GM21717 (cell line): ENCODE results near the gene LMF1.

Experiments used
- ATAC-seq: cut with Tn5 transposase; IDR thresholded peaks from one replicate; pipeline ENCODE4 v1.9.1; 2021; ENCODE audit warnings: mild to moderate bottlenecking, moderate library complexity; ENCODE audit not compliant: unreplicated experiment

The LMF1 gene

DNA sequence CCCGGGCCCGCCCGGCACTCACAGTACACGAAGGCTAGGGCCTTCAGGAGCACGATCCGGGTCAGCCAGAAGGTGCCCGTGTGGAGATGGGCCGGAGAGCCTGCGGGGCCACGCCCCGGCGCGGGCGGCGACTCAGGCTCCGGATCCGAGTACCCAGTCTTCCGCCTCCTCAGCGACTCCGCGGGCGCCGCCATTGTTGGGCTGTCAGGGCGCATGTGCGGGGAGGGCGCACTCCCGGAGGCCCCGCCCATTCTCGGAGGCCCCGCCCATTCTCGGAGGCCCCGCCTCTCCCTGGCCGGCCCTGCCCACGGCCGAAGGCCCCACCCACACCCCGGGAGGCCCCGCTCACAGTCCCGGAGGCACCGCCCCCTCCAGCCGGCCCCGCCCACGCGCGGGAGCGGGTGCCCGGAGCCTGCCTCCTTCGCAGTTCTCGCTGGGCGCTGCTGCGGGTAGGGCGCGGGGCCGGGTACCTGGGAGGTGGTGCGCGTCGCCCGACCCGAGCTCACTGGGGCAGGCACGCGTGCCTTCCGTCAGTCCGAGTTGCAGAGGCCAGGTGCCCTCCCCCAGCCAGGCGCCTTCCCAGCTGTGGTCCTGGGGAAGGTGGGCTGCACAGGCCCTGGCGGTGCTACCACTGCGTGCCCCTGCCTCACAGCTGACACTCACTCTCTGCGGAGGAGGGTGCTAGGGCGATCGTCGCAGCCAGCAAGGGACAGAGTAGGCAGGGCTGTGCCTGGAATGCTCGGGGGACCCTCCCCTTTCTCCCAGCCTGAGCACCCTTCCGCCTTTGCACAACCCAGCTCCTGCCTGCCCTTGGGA, at the start of gene LMF1:
LMF1 (minus strand) TSS at position 219 of the 816 bp plus-strand sequence; CDS start at position 215, 4 bp downstream.
- peak; percentile 63 for ATAC-seq

DNA sequence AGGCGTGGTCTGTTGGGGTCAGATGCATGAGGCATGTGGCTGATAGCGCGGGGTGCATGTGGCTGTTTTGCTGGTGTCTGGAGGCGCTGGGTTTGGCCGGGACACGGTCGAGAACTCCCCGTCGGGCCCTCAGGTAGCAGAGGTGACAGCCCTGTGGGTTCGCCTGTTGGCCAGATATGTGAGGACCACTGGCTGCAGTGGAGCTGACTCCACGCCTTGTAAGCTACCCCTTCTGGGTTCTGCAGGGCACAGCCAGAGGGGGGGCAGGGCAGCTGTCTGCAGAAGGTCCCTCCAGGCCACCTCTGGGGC, 49.3 kb upstream of the LMF1 start:
- ATAC-seq: no peak

DNA sequence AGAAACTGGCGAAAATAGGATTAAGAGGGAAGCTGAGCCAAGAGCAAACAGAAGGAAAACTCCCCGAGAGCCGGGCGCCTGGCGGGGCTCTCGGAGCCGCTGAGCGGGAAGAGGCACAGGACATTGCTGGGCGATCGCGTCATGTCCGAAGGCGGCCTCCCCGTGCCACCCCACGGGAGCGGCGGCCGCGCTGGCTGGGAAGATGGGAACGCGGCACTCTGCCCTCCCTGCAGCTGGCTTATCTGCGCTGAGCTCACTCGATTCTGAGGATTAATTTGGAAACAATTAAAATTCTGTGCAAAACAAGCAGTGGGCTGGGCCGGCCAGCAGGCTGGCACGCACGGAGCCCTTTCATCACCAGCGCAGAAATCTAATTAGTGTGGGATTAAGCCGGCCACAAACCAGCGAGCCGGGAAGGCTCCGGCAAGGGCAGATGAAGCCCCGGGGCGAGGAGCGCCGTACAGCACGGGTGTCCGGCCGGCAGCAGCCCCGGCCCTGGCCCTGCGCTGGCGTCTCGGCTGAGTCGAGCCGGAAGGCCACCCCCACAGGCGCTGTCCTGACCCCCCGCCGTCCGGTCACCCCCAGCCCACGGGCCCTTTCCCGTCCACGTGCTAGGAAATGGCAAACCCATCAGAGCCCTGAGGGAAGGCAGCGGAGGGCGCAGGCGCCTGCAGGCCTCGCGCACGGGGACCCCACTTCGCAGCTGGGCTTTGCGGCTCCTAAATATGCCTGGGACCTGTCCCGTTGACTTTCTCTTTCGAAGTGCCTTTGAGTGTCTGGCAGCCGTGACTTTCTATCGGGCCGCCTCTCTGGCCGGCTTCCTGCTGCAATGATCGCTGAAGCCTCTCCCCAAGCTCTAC, 48.7 kb upstream of the LMF1 start:
- no peak for ATAC-seq

DNA sequence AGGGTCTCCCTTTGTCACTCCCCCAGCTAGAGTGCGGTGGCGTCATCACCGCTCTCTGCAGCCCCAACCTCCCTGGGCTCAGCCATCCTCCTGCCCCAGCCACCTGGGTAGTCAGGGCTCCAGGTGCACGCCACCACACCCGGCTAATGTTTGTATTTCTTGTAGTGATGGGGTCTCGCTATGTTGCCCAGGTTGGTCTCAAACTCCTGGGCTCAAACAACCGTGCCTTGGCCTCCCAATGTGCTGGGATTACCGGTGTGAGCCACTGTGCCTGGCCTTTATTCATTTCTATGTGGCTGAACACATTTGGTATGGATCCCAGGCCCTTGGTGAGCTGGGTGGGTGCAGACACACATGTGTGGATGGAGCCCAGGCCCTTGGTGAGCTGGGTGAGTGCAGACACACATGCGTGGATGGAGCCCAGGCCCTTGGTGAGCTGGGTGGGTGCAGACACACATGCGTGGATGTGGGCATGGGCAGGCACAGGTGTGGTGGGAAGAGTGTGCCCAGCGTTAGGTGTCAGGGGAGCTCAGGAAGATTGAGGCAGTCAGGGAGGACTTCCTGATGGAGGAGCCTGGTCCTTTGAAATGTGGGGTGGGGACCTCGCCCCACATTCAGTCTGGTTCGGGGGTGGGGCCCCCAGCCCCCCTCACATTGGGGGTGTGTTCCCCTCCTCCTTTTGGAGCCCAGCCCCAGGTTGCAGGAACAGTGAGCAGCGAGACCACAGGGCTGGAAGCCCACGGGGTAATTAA, 47.8 kb upstream of the LMF1 start:
- no peak for ATAC-seq

DNA sequence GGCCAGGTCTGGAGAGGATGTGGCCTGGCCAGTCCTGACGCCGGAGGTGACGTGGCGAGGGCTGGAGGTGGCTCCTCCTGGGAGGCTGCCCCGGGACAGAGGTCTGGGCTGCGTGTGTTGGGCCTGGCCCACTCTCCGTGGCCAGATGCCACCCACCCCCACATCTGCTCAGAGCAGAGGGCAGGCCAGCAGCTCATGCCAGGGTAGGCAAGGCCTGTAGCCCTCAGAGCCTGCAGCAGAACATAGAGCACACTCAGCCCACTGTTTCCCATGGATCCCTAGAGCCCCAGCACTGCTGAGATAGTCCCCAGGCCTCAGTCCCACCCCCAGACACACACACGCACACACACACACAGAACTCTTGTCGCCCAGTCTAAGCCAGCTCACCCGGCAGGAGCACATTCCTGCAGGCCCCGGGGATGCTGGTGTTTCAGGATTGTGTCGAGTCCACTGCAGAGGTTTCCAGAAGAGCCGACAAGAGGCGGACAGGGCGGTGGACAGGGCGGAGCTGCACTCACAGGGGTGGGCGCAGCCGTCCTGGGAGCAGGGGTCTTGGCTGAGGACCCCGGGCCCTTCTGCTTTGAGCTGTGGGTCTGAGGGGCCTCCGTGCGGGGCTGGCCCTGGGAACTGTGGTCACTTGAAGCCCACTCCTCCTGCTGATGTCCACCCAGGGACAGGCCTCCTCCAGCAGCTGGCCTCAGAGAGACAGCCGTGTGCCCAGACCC, 44.1 kb upstream of the LMF1 start:
- ATAC-seq: no peak

DNA sequence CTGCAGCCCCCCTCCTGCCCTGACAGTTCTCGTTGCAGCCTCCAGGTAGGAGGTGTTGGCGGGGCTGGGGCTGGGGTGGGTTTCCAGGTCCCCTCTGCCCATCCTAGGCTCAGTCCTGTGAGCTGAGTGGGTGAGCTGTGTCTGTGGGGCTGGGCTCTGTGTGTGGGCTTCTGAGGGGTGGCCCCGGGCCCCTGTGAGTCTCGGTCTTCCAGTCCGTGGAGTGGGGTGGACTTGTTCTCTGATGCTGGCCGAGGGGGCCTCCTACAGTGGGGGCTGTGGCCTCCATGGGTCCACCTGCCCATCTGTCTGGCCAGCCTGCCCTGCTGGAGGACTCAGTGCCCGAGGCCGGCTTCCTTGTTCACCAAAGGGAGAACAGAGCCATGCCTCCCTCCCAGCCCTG, 43.4 kb upstream of the LMF1 start:
- no peak for ATAC-seq

DNA sequence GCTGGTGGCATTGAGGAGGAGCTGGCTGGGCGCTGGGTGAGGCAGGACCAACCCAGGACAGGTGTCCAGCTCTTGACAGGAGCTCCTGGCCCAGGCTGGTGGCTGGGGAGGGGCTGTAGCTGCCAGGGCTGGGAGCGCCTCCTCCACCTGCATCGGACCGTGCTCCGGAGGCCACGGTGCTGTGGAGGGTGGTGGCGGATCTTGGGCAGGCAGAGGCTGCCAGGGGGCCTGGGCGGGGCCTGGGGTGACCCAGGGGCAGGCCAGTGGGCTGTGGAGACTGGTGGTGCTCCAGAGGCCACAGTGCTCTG, 42.8 kb upstream of the LMF1 start:
- no peak for ATAC-seq

DNA sequence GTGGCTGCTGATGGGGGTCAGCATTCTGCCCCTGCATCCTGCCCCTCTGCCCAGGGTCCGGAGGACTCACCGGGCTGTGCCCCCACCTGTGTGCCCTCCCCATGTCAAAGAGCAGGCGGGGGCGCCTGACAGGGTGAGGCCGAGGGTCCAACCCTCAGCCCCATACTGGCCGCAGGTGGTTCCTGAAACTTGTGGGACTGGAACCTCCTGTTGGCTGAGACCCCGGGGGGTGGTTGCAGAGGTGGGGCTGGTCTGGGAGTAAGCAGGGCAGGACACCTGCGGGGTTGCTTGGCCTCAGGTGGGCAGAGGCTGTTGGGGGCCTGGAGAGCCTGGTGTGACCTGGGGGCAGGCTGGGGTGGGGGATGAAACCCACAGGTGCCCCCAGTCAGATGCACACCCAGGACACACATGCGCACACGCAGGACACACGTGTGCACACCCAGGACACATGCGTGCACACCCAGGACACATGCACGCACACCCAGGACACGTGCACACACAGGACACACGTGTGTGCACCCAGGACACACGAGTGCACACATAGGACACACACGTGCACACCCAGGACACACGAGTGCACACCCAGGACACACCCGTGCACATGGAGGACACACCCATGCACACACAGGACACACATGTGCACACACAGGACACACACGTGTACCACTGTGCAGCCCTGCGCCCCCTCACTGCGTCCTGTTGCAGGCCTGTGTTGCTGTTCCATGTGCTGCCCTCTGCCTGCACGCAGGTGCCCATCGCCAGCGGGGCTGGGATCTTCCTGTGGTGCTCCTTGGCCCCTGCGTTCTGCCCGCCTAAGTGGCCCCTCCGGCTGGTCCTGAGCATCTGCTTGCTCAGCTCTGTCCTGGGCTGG, 42.2 kb upstream of the LMF1 start:
- ATAC-seq: no peak

DNA sequence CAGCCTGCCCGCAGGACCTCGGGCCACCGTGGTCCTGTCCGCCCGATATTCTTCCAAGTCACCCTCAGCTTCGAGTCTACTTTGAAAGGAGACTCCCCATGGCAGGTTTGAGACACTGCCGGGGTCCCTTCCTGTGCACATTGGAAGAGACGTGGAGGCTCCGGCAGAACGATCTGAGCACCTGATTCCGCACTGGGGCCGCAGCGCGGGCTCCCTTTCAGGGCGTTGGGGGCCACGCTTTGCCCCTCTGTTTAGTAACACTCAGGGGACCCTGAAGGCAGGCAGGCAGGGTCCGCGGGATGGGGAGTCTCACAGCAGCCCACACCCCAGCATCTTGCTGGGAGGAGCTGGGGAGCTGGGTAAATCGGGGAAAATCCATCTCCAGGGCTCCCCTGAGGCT, 41.4 kb upstream of the LMF1 start:
- no peak for ATAC-seq

DNA sequence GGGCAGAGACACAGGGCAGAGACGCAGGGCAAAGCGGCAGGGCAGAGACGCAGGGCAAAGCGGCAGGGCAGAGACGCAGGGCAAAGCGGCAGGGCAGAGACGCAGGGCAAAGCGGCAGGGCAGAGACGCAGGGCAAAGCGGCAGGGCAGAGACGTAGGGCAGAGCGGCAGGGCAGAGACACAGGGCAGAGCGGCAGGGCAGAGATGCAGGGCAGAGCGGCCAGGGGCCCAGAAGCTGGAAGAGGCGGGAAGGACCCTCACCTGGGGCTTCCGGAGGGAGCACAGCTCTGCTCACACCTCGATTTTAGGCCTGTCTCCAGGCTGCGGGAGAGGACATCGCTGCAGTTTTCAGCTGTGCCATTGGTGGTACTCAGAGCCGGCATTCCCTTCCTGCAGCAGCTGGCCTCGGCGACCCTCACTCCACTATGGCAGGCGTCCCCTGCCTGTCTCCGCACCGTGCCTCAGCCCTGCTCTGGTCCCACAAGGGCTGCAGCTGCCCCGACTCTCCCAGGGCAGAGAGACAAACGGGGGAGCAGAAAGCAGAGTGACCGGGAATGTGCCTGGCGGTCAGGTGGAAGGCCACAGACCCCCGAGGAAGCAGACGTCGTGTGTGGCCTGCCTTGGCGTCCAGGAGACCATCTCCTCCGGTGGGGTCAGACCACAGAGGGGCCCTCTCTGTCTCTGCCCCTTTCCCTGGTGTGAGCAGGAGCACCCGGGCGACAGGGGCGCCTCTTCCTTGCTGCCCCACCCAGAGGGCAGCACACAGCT, 40.7 kb upstream of the LMF1 start:
- no peak for ATAC-seq

DNA sequence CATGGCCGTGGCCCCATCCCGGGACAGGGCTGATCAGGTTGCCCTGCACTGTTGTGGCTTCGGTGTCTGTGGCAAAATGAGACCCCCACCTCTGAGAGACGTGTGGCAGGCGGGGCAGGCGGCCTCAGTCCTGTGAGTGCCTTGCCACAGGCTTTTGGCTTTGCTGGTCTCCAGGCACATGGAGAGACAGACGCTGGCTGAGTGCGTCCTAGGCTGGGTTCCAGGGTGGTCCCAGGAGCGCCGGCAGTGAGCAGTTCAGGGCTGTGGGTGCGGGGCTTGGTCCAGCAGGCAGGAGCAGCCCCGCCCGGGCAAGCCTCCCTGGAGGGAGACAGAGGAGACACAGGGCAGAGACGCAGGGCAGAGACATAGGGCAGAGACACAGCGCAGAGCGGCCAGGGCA, 40.0 kb upstream of the LMF1 start:
- ATAC-seq: no peak

DNA sequence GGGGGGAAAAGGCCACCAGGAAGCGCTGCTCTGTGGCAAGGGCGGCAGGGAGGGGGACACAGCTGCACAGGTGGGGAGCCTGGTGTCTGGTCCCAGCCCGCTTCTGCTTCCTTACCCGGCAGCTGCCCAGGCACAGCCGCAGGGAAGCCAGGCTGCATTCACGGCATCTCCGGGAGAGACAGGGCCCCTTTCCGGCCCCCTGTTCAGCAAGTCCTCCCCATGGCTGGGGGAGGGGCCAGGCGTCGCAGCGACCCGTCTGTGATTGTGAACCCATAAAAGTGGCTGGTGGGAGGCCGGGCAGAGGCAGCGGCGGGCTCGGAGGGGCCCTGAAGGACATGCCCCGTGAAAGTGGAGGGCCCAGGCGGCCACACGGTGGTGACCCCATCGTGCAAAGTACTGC, 39.5 kb upstream of the LMF1 start:
- no peak for ATAC-seq

DNA sequence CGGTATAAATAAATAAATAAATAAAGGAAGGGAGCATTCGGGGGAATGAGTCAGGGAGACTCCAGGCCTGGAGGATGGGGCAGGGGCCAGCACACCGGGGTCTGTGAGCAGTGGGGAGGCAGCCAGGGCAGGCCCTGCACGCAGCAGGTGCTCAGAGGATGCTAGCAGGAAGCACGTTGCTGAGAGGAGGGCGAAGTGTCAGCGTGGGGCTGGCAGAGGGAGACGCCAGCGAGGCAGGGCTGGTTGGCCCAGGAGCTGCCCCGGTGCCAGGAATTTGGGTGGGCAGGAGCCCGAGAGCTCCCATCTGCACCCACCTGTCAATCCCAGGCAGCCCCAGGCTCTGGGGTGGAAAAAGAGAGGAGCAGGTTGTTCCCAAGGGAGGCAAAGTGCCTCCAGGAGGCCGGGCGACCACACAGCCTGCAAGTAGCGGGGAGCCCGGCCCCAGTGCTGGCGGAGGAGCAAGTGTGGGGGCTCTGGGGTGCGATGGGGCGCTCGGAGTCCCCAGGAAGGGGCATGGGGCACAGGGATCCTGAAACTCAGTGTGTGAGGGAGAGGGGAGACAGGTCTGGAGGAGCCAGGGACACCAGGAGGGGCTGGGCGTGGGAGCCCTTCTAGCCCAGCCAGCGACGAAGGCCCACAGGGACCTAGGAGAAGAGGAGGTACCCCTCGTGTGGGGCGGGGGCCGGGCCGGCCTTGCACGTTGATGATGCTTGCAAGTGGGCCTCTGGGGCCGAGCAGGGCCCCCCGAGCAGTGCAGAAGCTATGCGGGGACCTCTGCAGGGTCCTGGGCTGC, 38.8 kb upstream of the LMF1 start:
- no peak for ATAC-seq

DNA sequence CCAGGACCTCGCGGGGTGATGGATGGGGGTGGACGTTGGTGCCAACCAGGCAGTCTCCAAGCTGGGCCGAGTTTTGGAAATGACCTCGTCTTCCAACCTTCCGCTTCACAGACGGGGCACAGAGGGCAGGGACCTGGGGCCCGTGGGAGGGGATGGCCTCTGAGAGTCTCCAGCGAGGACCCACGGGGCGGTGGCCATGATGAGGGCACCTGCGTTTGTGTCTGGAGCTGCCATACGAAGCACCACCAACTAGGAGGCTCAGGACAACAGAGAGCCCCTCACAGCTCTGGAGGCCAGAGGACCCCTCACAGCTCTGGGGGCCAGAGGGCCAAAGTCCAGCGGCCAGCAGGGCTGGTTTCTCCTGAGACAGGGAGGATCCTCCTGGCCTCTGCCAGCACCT, 37.3 kb upstream of the LMF1 start:
- ATAC-seq: no peak

DNA sequence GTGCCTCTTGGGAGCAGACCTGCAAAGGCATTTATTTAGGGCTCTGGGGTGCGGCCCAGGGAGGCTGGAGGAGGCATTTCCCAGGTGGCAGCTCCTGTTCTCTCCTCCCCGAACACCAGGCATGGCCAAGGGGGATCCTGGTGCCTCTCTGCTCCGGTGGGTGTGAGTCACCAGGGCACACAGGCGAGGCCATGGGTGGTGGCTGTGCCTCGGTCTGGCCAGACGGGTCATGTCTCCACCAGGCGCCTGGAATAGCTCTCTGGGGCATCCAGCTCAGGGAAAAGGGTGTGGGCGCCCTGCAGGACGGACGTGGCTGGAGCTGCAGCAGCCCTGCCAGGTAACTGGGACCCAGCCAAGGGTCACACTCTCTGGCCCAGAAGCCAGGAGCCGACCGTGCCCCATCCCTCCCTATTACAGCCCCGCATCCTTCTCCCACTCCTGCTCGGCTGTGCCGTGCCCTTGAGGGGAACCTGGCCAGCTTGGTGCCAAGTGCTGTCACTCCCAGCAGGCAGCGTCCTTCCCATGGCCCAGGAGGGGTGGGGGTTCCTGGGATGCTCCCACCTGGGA, 36.6 kb upstream of the LMF1 start:
- ATAC-seq: no peak

DNA sequence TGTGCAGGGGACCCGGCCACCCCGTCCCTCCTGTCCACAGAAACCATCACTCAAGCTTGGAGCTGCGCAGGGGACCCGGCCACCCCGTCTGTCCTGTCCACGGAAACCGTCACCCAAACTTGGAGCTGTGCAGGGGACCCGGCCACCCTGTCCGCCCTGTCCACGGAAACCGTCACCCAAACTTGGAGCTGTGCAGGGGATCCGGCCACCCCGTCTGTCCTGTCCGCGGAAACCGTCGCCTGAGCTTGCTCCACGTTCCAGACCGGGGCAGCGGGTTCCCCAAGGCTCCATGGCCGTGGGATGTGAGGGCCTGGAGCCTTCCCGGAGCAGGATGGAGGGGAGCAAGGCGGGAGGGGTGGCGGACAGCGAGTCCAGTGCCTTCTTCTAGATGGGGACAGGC, 36.0 kb upstream of the LMF1 start:
- ATAC-seq: no peak

DNA sequence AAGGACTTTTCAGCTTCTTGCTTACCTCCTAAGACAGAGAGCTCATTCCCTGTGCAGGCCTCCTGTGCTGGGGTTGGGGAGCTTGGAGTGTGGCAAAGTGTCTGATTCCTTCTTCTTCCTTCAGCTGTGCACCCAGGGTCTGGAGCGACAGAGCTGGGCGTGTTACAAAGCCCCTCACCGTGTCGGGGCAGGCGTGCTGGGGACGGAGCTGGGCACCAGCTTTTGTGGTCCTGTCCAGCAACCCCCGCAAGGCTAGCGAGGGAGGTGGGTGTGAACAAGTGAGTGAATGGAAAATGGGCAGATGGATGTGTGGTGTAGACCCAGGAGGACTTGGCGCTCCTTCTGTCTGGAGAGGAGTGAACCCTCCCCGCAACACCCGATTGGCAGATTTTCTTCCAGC, 34.5 kb upstream of the LMF1 start:
- ATAC-seq: no peak
